Measurements from ENCODE around the gene RWDD1.

The RWDD1 gene

DNA sequence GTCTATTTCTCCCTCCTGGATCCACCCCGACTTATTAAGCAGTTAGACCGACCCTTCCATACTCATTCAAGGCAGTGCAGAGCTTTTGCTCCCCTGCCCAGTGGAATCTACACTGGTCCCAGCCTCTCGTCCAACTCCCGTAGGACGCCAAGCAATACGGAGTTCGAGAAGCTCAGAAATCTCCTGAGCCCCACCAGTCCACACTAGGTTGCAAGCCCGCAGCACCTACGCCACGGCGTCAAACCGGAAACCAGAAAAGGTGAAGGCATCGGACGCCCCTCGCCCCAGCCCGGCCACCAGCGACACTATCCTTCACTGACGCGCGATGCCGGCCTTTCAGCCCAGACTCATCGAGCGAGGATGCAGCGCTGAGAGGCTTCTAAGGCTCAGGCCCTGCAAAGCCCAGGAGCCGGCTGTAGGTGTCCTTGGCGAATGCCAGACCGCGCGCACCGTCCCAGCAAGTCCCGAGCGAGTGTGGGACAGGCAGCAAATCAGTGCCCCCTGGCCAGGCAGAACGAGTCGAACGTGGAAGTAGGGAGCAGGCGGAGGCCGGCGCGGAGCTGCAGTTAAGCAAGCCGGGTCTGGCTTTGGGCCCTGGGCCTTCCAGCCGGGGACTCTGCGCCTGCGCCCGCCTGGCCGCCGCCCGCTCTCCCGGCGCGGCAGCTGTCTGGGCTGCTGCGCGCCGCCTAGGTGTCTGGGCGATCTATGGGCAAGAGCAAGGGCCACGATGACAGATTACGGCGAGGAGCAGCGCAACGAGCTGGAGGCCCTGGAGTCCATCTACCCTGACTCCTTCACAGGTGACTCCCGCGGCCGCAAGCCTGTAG lies at the start of gene RWDD1:
RWDD1 (plus strand) TSS at position 649 of the 827 bp plus-strand sequence; CDS start at position 728, 79 bp downstream.
- H4K20me1 ChIP-seq (ENCODE audit: insufficient read depth): no peaks in the 10 kb centered on the region
- H3K9ac ChIP-seq: peak within 1 kb of the TSS; percentile 74
- H3K27me3 ChIP-seq (ENCODE audit: insufficient read depth, low read depth): no peaks in the 10 kb centered on the region
- H2AFZ ChIP-seq (ENCODE audit: low read depth): peak within 1 kb of the TSS; percentile 94
- peaks cover 20% of the 10 kb centered on the region for H3K4me1 ChIP-seq (ENCODE audit: low read depth, poor library complexity, severe bottlenecking)
- peak within 1 kb of the TSS; percentile 71 for H3K27ac ChIP-seq
- peaks cover 35% of the 10 kb centered on the region for H3K79me2 ChIP-seq (ENCODE audit: insufficient read depth, low read depth)
- TF ChIP-seq, protein P1, sequence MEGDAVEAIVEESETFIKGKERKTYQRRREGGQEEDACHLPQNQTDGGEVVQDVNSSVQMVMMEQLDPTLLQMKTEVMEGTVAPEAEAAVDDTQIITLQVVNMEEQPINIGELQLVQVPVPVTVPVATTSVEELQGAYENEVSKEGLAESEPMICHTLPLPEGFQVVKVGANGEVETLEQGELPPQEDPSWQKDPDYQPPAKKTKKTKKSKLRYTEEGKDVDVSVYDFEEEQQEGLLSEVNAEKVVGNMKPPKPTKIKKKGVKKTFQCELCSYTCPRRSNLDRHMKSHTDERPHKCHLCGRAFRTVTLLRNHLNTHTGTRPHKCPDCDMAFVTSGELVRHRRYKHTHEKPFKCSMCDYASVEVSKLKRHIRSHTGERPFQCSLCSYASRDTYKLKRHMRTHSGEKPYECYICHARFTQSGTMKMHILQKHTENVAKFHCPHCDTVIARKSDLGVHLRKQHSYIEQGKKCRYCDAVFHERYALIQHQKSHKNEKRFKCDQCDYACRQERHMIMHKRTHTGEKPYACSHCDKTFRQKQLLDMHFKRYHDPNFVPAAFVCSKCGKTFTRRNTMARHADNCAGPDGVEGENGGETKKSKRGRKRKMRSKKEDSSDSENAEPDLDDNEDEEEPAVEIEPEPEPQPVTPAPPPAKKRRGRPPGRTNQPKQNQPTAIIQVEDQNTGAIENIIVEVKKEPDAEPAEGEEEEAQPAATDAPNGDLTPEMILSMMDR (conservative IDR thresholded peaks at IDR 0.05; ENCODE audit: low read depth, low read length): no peak
- H3K36me3 ChIP-seq (ENCODE audit: insufficient read depth): no peaks in the 10 kb centered on the region
- peak within 1 kb of the TSS; percentile 88 for H3K4me2 ChIP-seq
- H3K4me3 ChIP-seq (IDR thresholded peaks at IDR 0.05; ENCODE audit: insufficient read depth, low read depth, low read length): no peak within 1 kb of the TSS

GRCh38 chr6:116522896-116523295 lies 48.4 kb upstream of the RWDD1 start:
- Histone ChIP-seq H3K4me1 (ENCODE audit: low read depth, poor library complexity, severe bottlenecking) (no peaks in the 10 kb centered on the region), H3K27me3 (ENCODE audit: insufficient read depth, low read depth) (no peaks in the 10 kb centered on the region), H3K27ac (no peak overlapping the region), H2AFZ (ENCODE audit: low read depth) (no peak overlapping the region), H3K79me2 (ENCODE audit: insufficient read depth, low read depth) (no peaks in the 10 kb centered on the region), H4K20me1 (ENCODE audit: insufficient read depth) (no peaks in the 10 kb centered on the region), H3K36me3 (ENCODE audit: insufficient read depth) (no peaks in the 10 kb centered on the region), H3K4me2 (no peak overlapping the region), H3K9ac (no peak overlapping the region), H3K4me3 (IDR thresholded peaks at IDR 0.05; ENCODE audit: insufficient read depth, low read depth, low read length) (no peak overlapping the region)
- TF ChIP-seq, protein P1 (conservative IDR thresholded peaks at IDR 0.05; ENCODE audit: low read depth, low read length): no peak

DNA sequence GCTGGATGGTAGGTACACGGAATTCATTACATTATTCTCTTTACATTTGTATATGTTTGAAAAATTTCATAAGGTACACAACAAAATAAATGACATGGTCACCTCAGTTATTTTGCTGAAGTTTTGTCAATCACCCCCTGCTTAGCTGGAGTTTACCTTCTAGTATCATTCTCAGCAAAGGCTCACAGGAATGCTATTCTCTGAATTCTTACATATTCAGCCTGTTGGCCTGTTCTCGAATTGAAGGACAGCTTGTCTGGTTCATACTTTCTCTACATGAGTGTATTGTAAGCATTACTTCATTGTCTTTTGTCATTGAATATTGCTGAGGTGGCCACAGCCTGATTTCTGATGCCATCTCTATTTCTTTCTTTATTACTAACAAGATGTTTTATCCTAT lies 47.1 kb upstream of the RWDD1 start:
- Histone ChIP-seq H3K79me2 (ENCODE audit: insufficient read depth, low read depth) (no peaks in the 10 kb centered on the region), H2AFZ (ENCODE audit: low read depth) (no peak overlapping the region), H4K20me1 (ENCODE audit: insufficient read depth) (no peaks in the 10 kb centered on the region), H3K27me3 (ENCODE audit: insufficient read depth, low read depth) (no peaks in the 10 kb centered on the region), H3K9ac (no peak overlapping the region), H3K27ac (no peak overlapping the region), H3K4me1 (ENCODE audit: low read depth, poor library complexity, severe bottlenecking) (no peaks in the 10 kb centered on the region), H3K4me2 (no peak overlapping the region), H3K4me3 (IDR thresholded peaks at IDR 0.05; ENCODE audit: insufficient read depth, low read depth, low read length) (no peak overlapping the region), H3K36me3 (ENCODE audit: insufficient read depth) (no peaks in the 10 kb centered on the region)
- TF ChIP-seq, protein P1 (conservative IDR thresholded peaks at IDR 0.05; ENCODE audit: low read depth, low read length): no peak

GRCh38 chr6:116528133-116528532 lies 43.2 kb upstream of the RWDD1 start:
- H3K36me3 ChIP-seq (ENCODE audit: insufficient read depth): no peaks in the 10 kb centered on the region
- TF ChIP-seq, protein P1 (conservative IDR thresholded peaks at IDR 0.05; ENCODE audit: low read depth, low read length): no peak
- no peak overlapping the region for H3K4me2 ChIP-seq
- no peak overlapping the region for H3K9ac ChIP-seq
- no peak overlapping the region for H2AFZ ChIP-seq (ENCODE audit: low read depth)
- no peaks in the 10 kb centered on the region for H3K27me3 ChIP-seq (ENCODE audit: insufficient read depth, low read depth)
- no peak overlapping the region for H3K4me3 ChIP-seq (IDR thresholded peaks at IDR 0.05; ENCODE audit: insufficient read depth, low read depth, low read length)
- no peaks in the 10 kb centered on the region for H3K4me1 ChIP-seq (ENCODE audit: low read depth, poor library complexity, severe bottlenecking)
- H4K20me1 ChIP-seq (ENCODE audit: insufficient read depth): no peaks in the 10 kb centered on the region
- no peaks in the 10 kb centered on the region for H3K79me2 ChIP-seq (ENCODE audit: insufficient read depth, low read depth)
- H3K27ac ChIP-seq: no peak overlapping the region

All from KMS-11 (cell line).